Measurements from ENCODE around the gene B9D2.

The B9D2 gene

GRCh38 chr19:41363371-41363752, 587 bp downstream of the B9D2 start:
- peak overlapping the region; percentile 86 for H3K4me3 ChIP-seq
- DNase-seq (ENCODE audit: low spot score) = no peak
- TF ChIP-seq CTCF (IDR thresholded peaks at IDR 0.05) = no peak
- H3K27ac ChIP-seq = peak overlapping the region; percentile 98 to 99

GRCh38 chr19:41362143-41362847, 1.7 kb downstream of the B9D2 start:
- H3K4me3 ChIP-seq = no peak overlapping the region
- DNase-seq (ENCODE audit: low spot score) = no peak
- no peak overlapping the region for H3K27ac ChIP-seq

GRCh38 chr19:41359741-41360140, 4.2 kb downstream of the B9D2 start:
- Histone ChIP-seq H3K27ac (no peak overlapping the region), H3K4me3 (no peak overlapping the region)
- no peak for DNase-seq (ENCODE audit: low spot score)
- no peak for TF ChIP-seq CTCF (IDR thresholded peaks at IDR 0.05)

More at GRCh38 chr19:41362143-41362847, 1.7 kb downstream of the B9D2 start:
- TF ChIP-seq CTCF (IDR thresholded peaks at IDR 0.05) = no peak

DNA sequence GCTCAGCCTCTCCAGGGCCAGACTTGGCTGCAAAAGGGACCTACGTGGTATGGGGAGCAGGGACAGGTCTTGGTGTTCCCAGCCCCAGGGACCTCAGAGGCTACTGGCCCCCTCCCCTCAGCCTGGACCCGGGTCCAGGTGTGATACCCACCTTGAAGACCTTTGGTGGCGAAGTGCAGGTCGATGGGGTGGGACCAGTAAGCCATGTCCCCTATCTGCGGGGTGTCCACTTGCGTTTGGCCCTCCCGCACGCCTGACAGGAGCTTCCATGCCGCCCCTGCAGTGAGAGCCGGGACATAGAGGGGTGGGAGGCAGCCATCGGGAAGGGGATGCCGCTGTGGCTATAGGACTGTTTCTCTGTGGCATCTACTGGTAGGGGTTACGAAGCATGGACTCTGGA, 6.2 kb downstream of the B9D2 start:
- no peak for TF ChIP-seq CTCF (IDR thresholded peaks at IDR 0.05)
- H3K27ac ChIP-seq = peak overlapping the region in 1 of 2 donors; percentile 16
- no peak for DNase-seq (ENCODE audit: low spot score)
- no peak overlapping the region for H3K4me3 ChIP-seq

DNA sequence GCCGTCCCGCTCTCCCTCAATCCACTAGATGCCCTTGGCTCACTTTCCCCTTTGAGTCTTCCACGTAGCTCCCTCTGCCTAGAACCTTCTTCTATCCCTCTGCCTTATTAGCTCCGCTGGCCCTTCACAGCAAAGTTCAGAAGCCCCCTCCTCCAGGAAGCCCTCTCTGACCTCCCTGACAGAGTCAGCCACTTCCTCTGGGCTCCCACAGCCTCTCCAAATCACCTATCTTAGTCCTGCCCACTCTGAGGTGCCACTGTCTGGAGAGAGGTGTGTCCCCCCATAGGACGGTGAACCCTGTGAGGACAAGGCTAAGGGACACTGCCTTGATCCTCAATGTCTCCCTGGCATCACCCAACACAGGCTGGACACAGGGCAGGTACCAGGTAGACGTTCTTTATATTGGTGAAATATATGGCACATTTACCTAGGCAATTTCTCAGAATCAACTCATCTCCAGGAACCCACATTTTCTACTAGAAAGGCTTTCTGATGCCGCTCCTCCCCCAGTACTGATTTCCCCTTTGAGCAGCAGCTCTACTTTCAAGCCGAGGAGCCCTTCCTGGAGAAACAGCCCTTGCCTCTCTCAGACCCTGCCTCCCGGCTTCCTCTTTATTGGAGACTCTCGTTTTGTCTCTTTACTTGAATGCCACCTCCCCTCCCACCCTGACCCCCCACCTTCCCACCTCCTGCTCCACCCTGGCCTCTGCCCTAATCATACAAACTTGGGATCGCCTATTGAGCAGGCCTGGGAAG, 6.8 kb downstream of the B9D2 start:
- H3K4me3 ChIP-seq = no peak overlapping the region
- TF ChIP-seq CTCF (IDR thresholded peaks at IDR 0.05) = no peak
- H3K27ac ChIP-seq = peak overlapping the region in 1 of 2 donors; percentile 32
- no peak for DNase-seq (ENCODE audit: low spot score)

DNA sequence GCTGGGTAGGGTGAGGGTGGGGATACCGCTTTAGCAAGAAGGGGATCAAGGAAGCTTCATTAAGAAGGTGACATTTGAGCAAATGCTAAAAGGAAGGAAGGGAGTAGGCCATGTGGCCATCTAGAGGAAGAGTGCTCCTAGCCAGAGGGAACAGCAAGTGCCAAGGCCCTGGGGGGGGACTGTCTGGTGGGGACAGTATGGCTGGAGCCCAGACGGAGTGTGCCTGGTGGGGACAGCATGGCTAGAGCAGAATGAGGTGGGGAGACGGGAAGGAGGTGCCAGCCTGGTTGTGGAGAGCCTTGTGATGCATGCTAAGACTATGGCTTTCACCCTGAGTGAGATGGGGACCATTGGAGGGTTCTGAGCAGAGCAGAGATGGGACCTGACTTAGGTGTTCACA, 8.1 kb downstream of the B9D2 start:
- DNase-seq (ENCODE audit: low spot score) = no peak
- Histone ChIP-seq H3K4me3 (no peak overlapping the region), H3K27ac (peak overlapping the region in 1 of 2 donors; percentile 46)
- no peak for TF ChIP-seq CTCF (IDR thresholded peaks at IDR 0.05)

- peak overlapping the region in 1 of 2 donors; percentile 93 for H3K27ac ChIP-seq
- no peak for TF ChIP-seq CTCF (IDR thresholded peaks at IDR 0.05)
Measured at GRCh38 chr19:41355035-41355434, 8.9 kb downstream of the B9D2 start.

More at GRCh38 chr19:41355035-41355434, 8.9 kb downstream of the B9D2 start:
- H3K4me3 ChIP-seq = no peak overlapping the region
- DNase-seq (ENCODE audit: low spot score) = no peak
